Neural progenitor cell (in vitro differentiated cells): ENCODE results near the gene FGFR2. TPM values are rescaled to one million over a fixed set of nuclear protein-coding genes. Genes with fewer than 3 reads are reported as not detected.

ENCODE experiments used
- DNase-seq: peaks from one replicate; pipeline ENCODE4 v3.0.0-alpha.2; 2016; ENCODE audit warnings: low spot score
- H2AFZ ChIP-seq: fragments of 200-600 bp; sonication (generic); replicated peaks from 2 replicates; pipeline ENCODE4 v1.6.1; 2016; ENCODE audit warnings: antibody characterized with exemption
- H3F3A ChIP-seq: fragments of 200-600 bp; sonication (generic); 2 replicates; pipeline ENCODE4 v1.6.1; 2016; ENCODE audit warnings: antibody characterized with exemption, low read depth
- H3K27ac ChIP-seq: fragments of 200-600 bp; sonication (generic); 2 replicates; pipeline ENCODE4 v1.5.1; 2016; ENCODE audit warnings: mild to moderate bottlenecking
- H3K27me3 ChIP-seq: fragments of 200-600 bp; sonication (generic); 2 replicates; pipeline ENCODE4 v1.6.1; 2016; ENCODE audit warnings: mild to moderate bottlenecking, moderate library complexity
- H3K36me3 ChIP-seq: fragments of 200-600 bp; sonication (generic); 2 replicates; pipeline ENCODE4 v1.5.1; 2016
- H3K4me1 ChIP-seq: fragments of 200-600 bp; sonication (generic); 2 replicates; pipeline ENCODE4 v1.6.1; 2016; ENCODE audit warnings: mixed run types
- H3K4me2 ChIP-seq: fragments of 200-600 bp; sonication (generic); 2 replicates; pipeline ENCODE4 v1.6.1; 2016
- H3K4me3 ChIP-seq: fragments of 200-600 bp; sonication (generic); 2 replicates; pipeline ENCODE4 v1.5.1; 2016
- H3K79me2 ChIP-seq: fragments of 200-600 bp; sonication (generic); 2 replicates; pipeline ENCODE4 v1.6.1; 2016; ENCODE audit warnings: low read depth
- H3K9ac ChIP-seq: fragments of 200-600 bp; sonication (generic); 2 replicates; pipeline ENCODE4 v1.6.1; 2016
- H3K9me3 ChIP-seq: fragments of 200-600 bp; sonication (generic); 2 replicates; pipeline ENCODE4 v1.5.1; 2016; ENCODE audit warnings: low read depth
- H4K20me1 ChIP-seq: fragments of 200-600 bp; sonication (generic); 2 replicates; pipeline ENCODE4 v1.6.1; 2016; ENCODE audit warnings: low read depth
- H3K27ac Mint-ChIP-seq: 3 replicates; pipeline ENCODE4 v1.8.0; 2021; ENCODE audit warnings: mixed read lengths
- H3K27me3 Mint-ChIP-seq: 2 replicates; pipeline ENCODE4 v1.8.0; 2022; ENCODE audit warnings: low read depth, mild to moderate bottlenecking, inconsistent platforms, moderate library complexity, mixed read lengths; ENCODE audit not compliant: insufficient read depth
- H3K36me3 Mint-ChIP-seq: 3 replicates; pipeline ENCODE4 v1.8.0; 2021; ENCODE audit warnings: mixed read lengths
- H3K4me1 Mint-ChIP-seq: 3 replicates; pipeline ENCODE4 v1.8.0; 2021; ENCODE audit warnings: mixed read lengths
- H3K4me3 Mint-ChIP-seq: 3 replicates; pipeline ENCODE4 v1.8.0; 2021; ENCODE audit warnings: mild to moderate bottlenecking, moderate library complexity, mixed read lengths
- H3K9me3 Mint-ChIP-seq: 3 replicates; pipeline ENCODE4 v1.8.0; 2020; ENCODE audit warnings: mixed read lengths
- CTCF ChIP-seq: fragments of 200-600 bp; sonication (generic); IDR thresholded peaks from 2 replicates; pipeline ENCODE4 v1.5.1; 2017; ENCODE audit warnings: antibody characterized with exemption, mild to moderate bottlenecking
- EZH2 ChIP-seq: fragments of 200-600 bp; sonication (generic); IDR thresholded peaks from 2 replicates; pipeline ENCODE4 v1.6.1; 2017; ENCODE audit warnings: antibody characterized with exemption, mild to moderate bottlenecking, moderate library complexity
- EZH2phosphoT487 ChIP-seq: fragments of 200-600 bp; sonication (generic); IDR thresholded peaks from 2 replicates; pipeline ENCODE4 v1.6.1; 2017; ENCODE audit warnings: antibody characterized with exemption
- total RNA-seq: library from RNA; depleted of rRNA; stranded (reverse); fragments of >200 nt; gene quantifications from 2 replicates; pipeline ENCODE4 v1.2.3, GENCODE V29; 2015; ENCODE audit warnings: low replicate concordance

Gene FGFR2
- total RNA-seq, 1 donor from 2014 or later = 99.1 TPM

GRCh38 chr10:121459279-121459621 is 139.0 kb downstream of the FGFR2 start:
- Histone ChIP-seq H3K4me2 (no peak overlapping the region), H3K9ac (no peak overlapping the region), H3K4me1 (peaks cover 11% of the 10 kb centered on the region), H3F3A (no peaks in the 10 kb centered on the region), H3K27ac (no peak overlapping the region), H3K79me2 (no peaks in the 10 kb centered on the region), H4K20me1 (no peaks in the 10 kb centered on the region), H3K36me3 (no peaks in the 10 kb centered on the region), H3K4me3 (no peak overlapping the region), H3K9me3 (no peaks in the 10 kb centered on the region), H2AFZ (no peak overlapping the region), H3K27me3 (no peaks in the 10 kb centered on the region)
- no peak overlapping the region for H3K4me3 Mint-ChIP-seq
- DNase-seq = no peak
- no peaks in the 10 kb centered on the region for H3K9me3 Mint-ChIP-seq
- peaks cover 8% of the 10 kb centered on the region for H3K27me3 Mint-ChIP-seq
- H3K4me1 Mint-ChIP-seq = peaks cover 28% of the 10 kb centered on the region
- no peaks in the 10 kb centered on the region for H3K36me3 Mint-ChIP-seq
- TF ChIP-seq EZH2 = no peak
- TF ChIP-seq EZH2phosphoT487 = no peak
- no peak for TF ChIP-seq CTCF
- peak overlapping the region; percentile 82 for H3K27ac Mint-ChIP-seq

GRCh38 chr10:121457729-121458128 is 140.5 kb downstream of the FGFR2 start:
- H3K36me3 ChIP-seq = no peaks in the 10 kb centered on the region
- H3K4me1 Mint-ChIP-seq = peaks cover 28% of the 10 kb centered on the region
- H2AFZ ChIP-seq = no peak overlapping the region
- no peaks in the 10 kb centered on the region for H3F3A ChIP-seq
- no peaks in the 10 kb centered on the region for H3K27me3 ChIP-seq
- no peak for DNase-seq
- H4K20me1 ChIP-seq = no peaks in the 10 kb centered on the region
- no peaks in the 10 kb centered on the region for H3K79me2 ChIP-seq
- H3K4me1 ChIP-seq = peaks cover 12% of the 10 kb centered on the region
- H3K4me3 Mint-ChIP-seq = no peak overlapping the region
- H3K4me2 ChIP-seq = no peak overlapping the region
- no peaks in the 10 kb centered on the region for H3K9me3 Mint-ChIP-seq
- H3K9ac ChIP-seq = no peak overlapping the region
- peaks cover 8% of the 10 kb centered on the region for H3K27me3 Mint-ChIP-seq
- no peak overlapping the region for H3K4me3 ChIP-seq
- H3K9me3 ChIP-seq = no peaks in the 10 kb centered on the region
- TF ChIP-seq EZH2phosphoT487 (no peak), CTCF (no peak), EZH2 (no peak)
- no peak overlapping the region for H3K27ac Mint-ChIP-seq
- no peaks in the 10 kb centered on the region for H3K36me3 Mint-ChIP-seq
- no peak overlapping the region for H3K27ac ChIP-seq

- Histone ChIP-seq H4K20me1 (no peaks in the 10 kb centered on the region), H3K4me3 (no peak overlapping the region), H3K27ac (no peak overlapping the region), H3K9me3 (no peaks in the 10 kb centered on the region), H3K9ac (no peak overlapping the region), H2AFZ (no peak overlapping the region), H3F3A (peaks cover 5% of the 10 kb centered on the region), H3K27me3 (no peaks in the 10 kb centered on the region), H3K4me2 (no peak overlapping the region), H3K36me3 (no peaks in the 10 kb centered on the region), H3K4me1 (peaks cover 23% of the 10 kb centered on the region), H3K79me2 (no peaks in the 10 kb centered on the region)
- no peak overlapping the region for H3K4me3 Mint-ChIP-seq
- H3K9me3 Mint-ChIP-seq = no peaks in the 10 kb centered on the region
- TF ChIP-seq EZH2 = no peak
- no peak for TF ChIP-seq EZH2phosphoT487
- no peak for TF ChIP-seq CTCF
- H3K27me3 Mint-ChIP-seq = peaks cover 7% of the 10 kb centered on the region
- peaks cover 29% of the 10 kb centered on the region for H3K4me1 Mint-ChIP-seq
- DNase-seq = no peak
- no peak overlapping the region for H3K27ac Mint-ChIP-seq
- no peaks in the 10 kb centered on the region for H3K36me3 Mint-ChIP-seq
These were observed 142.9 kb downstream of the FGFR2 start for GRCh38 chr10:121455377-121455776.

GRCh38 chr10:121454781-121455180 is 143.5 kb downstream of the FGFR2 start:
- Mint-ChIP-seq H3K27me3 (peaks cover 7% of the 10 kb centered on the region), H3K9me3 (no peaks in the 10 kb centered on the region), H3K27ac (no peak overlapping the region), H3K4me3 (no peak overlapping the region), H3K4me1 (peaks cover 28% of the 10 kb centered on the region), H3K36me3 (no peaks in the 10 kb centered on the region)
- Histone ChIP-seq H3K79me2 (no peaks in the 10 kb centered on the region), H3K4me2 (no peak overlapping the region), H3K4me3 (no peak overlapping the region), H4K20me1 (no peaks in the 10 kb centered on the region), H3K9ac (no peak overlapping the region), H3K36me3 (no peaks in the 10 kb centered on the region), H3K27me3 (no peaks in the 10 kb centered on the region), H2AFZ (no peak overlapping the region), H3F3A (peaks cover 10% of the 10 kb centered on the region), H3K4me1 (peaks cover 28% of the 10 kb centered on the region), H3K9me3 (no peaks in the 10 kb centered on the region), H3K27ac (no peak overlapping the region)
- DNase-seq = no peak
- TF ChIP-seq EZH2phosphoT487 (no peak), CTCF (no peak), EZH2 (no peak)
